PC-3 (cell line): ENCODE data around the gene RAF1. TPM values are rescaled to one million over a fixed set of nuclear protein-coding genes. Genes with fewer than 3 reads are reported as not detected.
"Not testable (repeated sequence)": the region's sequence is repeated elsewhere in the genome, so short reads cannot be mapped to it uniquely, and the experiment has no call there.

Experiments
- ATAC-seq: fragments of 200-7000 bp; cut with Tn5 transposase; 2 replicates; pipeline ENCODE4 v1.9.1; 2020; ENCODE audit warnings: mild to moderate bottlenecking, moderate library complexity
- BruUV-seq: library from RNA; stranded (reverse); fragments of 400-500 nt; replicated peaks from 2 replicates; lab custom pipeline; 2021; lab: Mats Ljungman, UMichigan
- CTCF ChIA-PET: fragments of 300-600 bp; sonication (Branson Sonifier 250); formaldehyde crosslinking; loops from one replicate; lab custom pipeline; 2022; ENCODE audit warnings: antibody characterized with exemption; lab: Charles Lee
- POLR2A ChIA-PET: fragments of 300-600 bp; sonication (Branson Sonifier 250); formaldehyde crosslinking; loops from one replicate; lab custom pipeline; 2022; ENCODE audit warnings: antibody characterized with exemption; ENCODE audit not compliant: unreplicated experiment; lab: Charles Lee
- DNase-seq: peaks from one replicate; pipeline ENCODE4 v3.0.0-alpha.2; 2015
- H2AFZ ChIP-seq: fragments of 300-600 bp; sonication (generic); 2 replicates; pipeline ENCODE4 v1.6.0; 2016; ENCODE audit warnings: antibody characterized with exemption, low read length
- H3F3A ChIP-seq: fragments of 300-600 bp; sonication (generic); one replicate; pipeline ENCODE4 v1.6.0; 2017; ENCODE audit warnings: antibody characterized with exemption, low read length, control low read depth, mild to moderate bottlenecking; ENCODE audit not compliant: unreplicated experiment
- H3K27ac ChIP-seq: fragments of 300-600 bp; sonication (generic); 2 replicates; pipeline ENCODE4 v1.5.1; 2016; ENCODE audit warnings: mild to moderate bottlenecking, low read length
- H3K27me3 ChIP-seq: fragments of 300-600 bp; sonication (generic); 2 replicates; pipeline ENCODE4 v1.6.1; 2016; ENCODE audit warnings: low read length, mixed read lengths
- H3K36me3 ChIP-seq: fragments of 300-600 bp; sonication (generic); 2 replicates; pipeline ENCODE4 v1.6.1; 2016; ENCODE audit warnings: low read depth, mixed run types, low read length, mixed read lengths
- H3K4me1 ChIP-seq: fragments of 300-600 bp; sonication (generic); 2 replicates; pipeline ENCODE4 v1.5.1; 2016; ENCODE audit warnings: low read length; ENCODE audit not compliant: insufficient read depth
- H3K4me2 ChIP-seq: fragments of 300-600 bp; sonication (generic); 2 replicates; pipeline ENCODE4 v1.6.0; 2016; ENCODE audit warnings: low read length
- H3K4me3 ChIP-seq: fragments of 300-600 bp; sonication (generic); 2 replicates; pipeline ENCODE4 v1.5.1; 2016; ENCODE audit warnings: mild to moderate bottlenecking, low read length, mixed read lengths
- H3K79me2 ChIP-seq: fragments of 300-600 bp; sonication (generic); 2 replicates; pipeline ENCODE4 v1.6.1; 2017; ENCODE audit warnings: low read length, mixed read lengths
- H3K9ac ChIP-seq: fragments of 300-600 bp; sonication (generic); 2 replicates; pipeline ENCODE4 v1.6.0; 2016; ENCODE audit warnings: mild to moderate bottlenecking, low read length
- H3K9me2 ChIP-seq: fragments of 300-600 bp; sonication (generic); replicated peaks from 2 replicates; pipeline ENCODE4 v1.6.1; 2016; ENCODE audit warnings: mixed run types, low read length, mixed read lengths
- H3K9me3 ChIP-seq: fragments of 300-600 bp; sonication (generic); 2 replicates; pipeline ENCODE4 v1.6.1; 2016; ENCODE audit warnings: low read length, mixed read lengths
- H4K20me1 ChIP-seq: fragments of 300-600 bp; sonication (generic); 2 replicates; pipeline ENCODE4 v1.6.1; 2016; ENCODE audit warnings: low read length, mixed read lengths
- CTCF ChIP-seq: fragments of 300-600 bp; sonication (generic); conservative IDR thresholded peaks from 2 replicates; pipeline ENCODE4 v1.5.1; 2017; ENCODE audit warnings: antibody characterized with exemption, low read depth, mild to moderate bottlenecking, low read length
- EZH2 ChIP-seq: fragments of 300-600 bp; sonication (generic); IDR thresholded peaks from one replicate; pipeline ENCODE4 v1.6.1; 2017; ENCODE audit warnings: antibody characterized with exemption, mild to moderate bottlenecking, low read length; ENCODE audit not compliant: unreplicated experiment
- EZH2phosphoT487 ChIP-seq: fragments of 300-600 bp; sonication (generic); IDR thresholded peaks from 2 replicates; pipeline ENCODE4 v1.6.1; 2018; ENCODE audit warnings: mild to moderate bottlenecking, antibody characterized with exemption, low read length, borderline replicate concordance
- intact Hi-C: fragments of 100-400 bp; cut with micrococcal nuclease; formaldehyde crosslinking; loops from 2 replicates; pipeline ENCODE4 v1.9.0; 2023
- total RNA-seq: library from RNA; depleted of rRNA; stranded (reverse); fragments of >200 nt; gene quantifications from 2 replicates; pipeline ENCODE4 v1.2.3, GENCODE V29; 2014

Gene RAF1
- total RNA-seq, 1 experiment from 2014 or later: 130 TPM

- intact Hi-C loops: loop anchor here (5.0 kb wide), 1 partner anchor 41 kb away; no protein-coding TSS in a partner anchor
- ChIA-PET CTCF (no interaction called here), POLR2A (no interaction called here)
- Histone ChIP-seq H3K9ac (no peak overlapping the region), H2AFZ (no peak overlapping the region), H3F3A (no peaks in the 10 kb centered on the region), H3K27ac (no peak overlapping the region), H3K9me3 (no peaks in the 10 kb centered on the region), H3K4me1 (peaks cover 10% of the 10 kb centered on the region; the same call in 1 of the 2 replicates), H3K36me3 (no peaks in the 10 kb centered on the region; the same call in 1 of the 2 replicates), H3K9me2 (no peaks in the 10 kb centered on the region), H4K20me1 (peaks cover 32% of the 10 kb centered on the region), H3K4me3 (no peak overlapping the region), H3K27me3 (no peaks in the 10 kb centered on the region), H3K79me2 (peaks cover 100% of the 10 kb centered on the region), H3K4me2 (no peak overlapping the region)
- DNase-seq: no peak
- TF ChIP-seq EZH2phosphoT487: no peak
- TF ChIP-seq EZH2: no peak
- TF ChIP-seq CTCF: no peak
- ATAC-seq: no peak
- no TSS peak for BruUV-seq
Measured at GRCh38 chr3:12633108-12633507, 30.8 kb downstream of the RAF1 start.

GRCh38 chr3:12632523-12632922 lies 31.4 kb downstream of the RAF1 start:
- no peaks in the 10 kb centered on the region for H3K9me3 ChIP-seq
- no peak overlapping the region for H3K4me2 ChIP-seq
- H4K20me1 ChIP-seq: peaks cover 32% of the 10 kb centered on the region
- H2AFZ ChIP-seq: no peak overlapping the region
- H3K9me2 ChIP-seq: no peaks in the 10 kb centered on the region
- no peak for TF ChIP-seq EZH2
- TF ChIP-seq CTCF: no peak
- TF ChIP-seq EZH2phosphoT487: no peak
- H3K79me2 ChIP-seq: peaks cover 100% of the 10 kb centered on the region
- no peaks in the 10 kb centered on the region for H3F3A ChIP-seq
- no peaks in the 10 kb centered on the region for H3K27me3 ChIP-seq
- no peak for ATAC-seq
- H3K4me3 ChIP-seq: no peak overlapping the region
- H3K36me3 ChIP-seq: no peaks in the 10 kb centered on the region; the same call in 1 of the 2 replicates
- peaks cover 6% of the 10 kb centered on the region; the same call in 1 of the 2 replicates for H3K4me1 ChIP-seq
- ChIA-PET CTCF (no interaction called here), POLR2A (no interaction called here)
- intact Hi-C loops: loop anchor here (5.0 kb wide), 1 partner anchor 40 kb away; no protein-coding TSS in a partner anchor
- no peak overlapping the region for H3K27ac ChIP-seq
- H3K9ac ChIP-seq: no peak overlapping the region
- BruUV-seq: no TSS peak
- DNase-seq: no peak

GRCh38 chr3:12630843-12631242 lies 33.1 kb downstream of the RAF1 start:
- POLR2A ChIA-PET, H2AFZ ChIP-seq, ATAC-seq, H3K9me2 ChIP-seq, H3K4me1 ChIP-seq, H3K9me3 ChIP-seq, H3K27me3 ChIP-seq, H3K27ac ChIP-seq, H3K9ac ChIP-seq, DNase-seq, H3K36me3 ChIP-seq, H3K4me2 ChIP-seq, H3F3A ChIP-seq, BruUV-seq, CTCF ChIA-PET, H3K4me3 ChIP-seq: not testable (repeated sequence)
- intact Hi-C loops: loop anchor here (5.0 kb wide), 1 partner anchor 39 kb away; no protein-coding TSS in a partner anchor
- H4K20me1 ChIP-seq: peaks cover 36% of the 10 kb centered on the region
- H3K79me2 ChIP-seq: peaks cover 100% of the 10 kb centered on the region
